K562 (cell line): ENCODE measurements around the gene OIT3.

Experiments
- BACH1 ChIP-seq: fragments of 200-800 bp; sonication (Bioruptor generic); IDR thresholded peaks from 2 replicates; pipeline ENCODE4 v1.6.1; 2016; ENCODE audit warnings: missing genetic modification characterization, missing compliant biosample characterization
- ETS1 ChIP-seq: conservative IDR thresholded peaks from 2 replicates; pipeline ENCODE4 v1.6.1; 2011; ENCODE audit warnings: low read depth, mild to moderate bottlenecking, low read length; ENCODE audit not compliant: control insufficient read depth
- EZH2 ChIP-seq: IDR thresholded peaks from 2 replicates; pipeline ENCODE4 v1.6.1; 2012; ENCODE audit warnings: low read depth, mild to moderate bottlenecking, inconsistent platforms, low read length, borderline replicate concordance
- JUN ChIP-seq, 2 experiments: sonication (generic) in 1 of 2; formaldehyde crosslinking in 1 of 2; IDR thresholded peaks; 2 replicates each; pipeline versions ENCODE4 v1.6.1 to v1.8.0; 2012 to 2022; ENCODE audit warnings: borderline replicate concordance in 2 of 2, mild to moderate bottlenecking in 2 of 2, improper control_type of control experiment in 1 of 2, low read depth in 1 of 2, low read length in 1 of 2, missing genetic modification reagents in 1 of 2
- POLR2A ChIP-seq: fragments of 450-650 bp; conservative IDR thresholded peaks from 2 replicates; pipeline ENCODE4 v1.6.1; 2016
- SMC3 ChIP-seq: conservative IDR thresholded peaks from 2 replicates; pipeline ENCODE4 v1.6.1; 2011; ENCODE audit warnings: low read depth, low read length, improper control_type of control experiment; ENCODE audit not compliant: insufficient read depth
- TSHZ1 ChIP-seq: fragments of 250-450 bp; sonication (Bioruptor Pico); IDR thresholded peaks from 2 replicates; pipeline ENCODE4 v1.4.0; 2020; ENCODE audit warnings: mild to moderate bottlenecking, moderate library complexity
- XRCC5 ChIP-seq: fragments of 200-400 bp; formaldehyde crosslinking; IDR thresholded peaks from 2 replicates; pipeline ENCODE4 v1.6.1; 2017; ENCODE audit warnings: low read depth, mild to moderate bottlenecking, low read length
- YBX1 ChIP-seq: fragments of 450-650 bp; IDR thresholded peaks from 2 replicates; pipeline ENCODE4 v1.7.1; 2016; ENCODE audit warnings: mild to moderate bottlenecking
- ZFP30 ChIP-seq: fragments of 250-450 bp; sonication (Bioruptor Pico); IDR thresholded peaks from 2 replicates; pipeline ENCODE4 v1.8.0; 2022; ENCODE audit warnings: moderate library complexity, mild to moderate bottlenecking, inconsistent platforms, borderline replicate concordance
- ZNF121 ChIP-seq: sonication (generic); formaldehyde crosslinking; conservative IDR thresholded peaks from 2 replicates; pipeline ENCODE4 v1.8.0; 2022; ENCODE audit warnings: missing genetic modification reagents

GRCh38 chr10:72852508-72852907 lies 41.0 kb upstream of the OIT3 start:
- TF ChIP-seq EZH2 (no peak), ZFP30 (CRISPR knock-in tag) (no peak), ZNF121 (no peak), SMC3 (no peak), POLR2A (no peak), ETS1 (no peak), TSHZ1 (CRISPR knock-in tag) (no peak), XRCC5 (no peak), YBX1 (no peak), JUN (IDR thresholded peaks at IDR 0.05; ENCODE audit: borderline replicate concordance, low read depth, low read length) (no peak), JUN (CRISPR knock-in tag; IDR thresholded peaks at IDR 0.05; ENCODE audit: borderline replicate concordance) (no peak), BACH1 (tag) (no peak)
